K562 (cell line): ENCODE data around the gene PLAC1. TPM values are rescaled to one million over a fixed set of nuclear protein-coding genes. Genes with fewer than 3 reads are reported as not detected.

Source experiments
- ATAC-seq: fragments of 200-7000 bp; cut with Tn5 transposase; 3 replicates; pipeline ENCODE4 v1.9.1; 2020; ENCODE audit warnings: moderate library complexity
- BruUV-seq: library from RNA; stranded (reverse); fragments of 400-500 nt; replicated peaks from 2 replicates; lab custom pipeline; 2021; lab: Mats Ljungman, UMichigan
- CTCF ChIA-PET: fragments of 300-600 bp; formaldehyde crosslinking; extraction: SDS; loops from one replicate; lab custom pipeline; 2021; ENCODE audit warnings: low intra/inter-chr PET ratio; lab: Yijun Ruan, JAX
- POLR2A ChIA-PET: fragments of 300-600, 350-650 bp; sonication (Branson Sonifier 250); formaldehyde crosslinking; extraction: SDS; loops from one replicate; lab custom pipeline; 2021; ENCODE audit warnings: antibody characterized with exemption, inconsistent platforms; lab: Yijun Ruan, JAX
- DNase-seq, 4 experiments: peaks; one replicate each; pipeline versions ENCODE4 v3.0.0 to v3.0.0-alpha.2; 2011 to 2018; ENCODE audit warnings: low spot score in 3 of 4, mixed read lengths in 3 of 4; ENCODE audit errors: extremely low read depth in 1 of 4
- FAIRE-seq: peaks from 2 replicates; lab custom pipeline; 2011; peaks lifted over from hg19 to GRCh38; lab: Jason Lieb, UNC
- H2AFZ ChIP-seq: 2 replicates; pipeline ENCODE4 v1.6.0; 2011; ENCODE audit warnings: low read depth, low read length, control low read depth, inconsistent platforms
- H3K27ac ChIP-seq: fragments of 200-600 bp; 3 replicates; pipeline ENCODE4 v1.8.0; 2011; ENCODE audit warnings: low read depth, mild to moderate bottlenecking, control low read depth, inconsistent platforms, low read length, moderate library complexity, mixed read lengths; ENCODE audit errors: extremely low read depth
- H3K27me3 ChIP-seq, 2 experiments: fragments of 300-600 bp in 1 of 2; 2 replicates in 1 of 2; 3 replicates in 1 of 2; pipeline versions ENCODE4 v1.6.0 to v1.8.0; 2011; ENCODE audit warnings: inconsistent platforms in 2 of 2, low read length in 2 of 2, mild to moderate bottlenecking in 1 of 2, mixed read lengths in 1 of 2, moderate library complexity in 1 of 2; ENCODE audit not compliant: control insufficient read depth in 2 of 2, insufficient read depth in 2 of 2
- H3K36me3 ChIP-seq: fragments of 300-600 bp; 3 replicates; pipeline ENCODE4 v1.8.0; 2011; ENCODE audit warnings: mild to moderate bottlenecking, low read length, inconsistent platforms; ENCODE audit not compliant: control insufficient read depth, insufficient read depth
- H3K4me1 ChIP-seq, 2 experiments: fragments of 200-600 bp in 1 of 2; replicated peaks in 1 of 2; 2 replicates in 1 of 2; 3 replicates in 1 of 2; pipeline versions ENCODE4 v1.5.1 to v1.8.0; 2011; ENCODE audit warnings: inconsistent platforms in 2 of 2, low read length in 2 of 2, mild to moderate bottlenecking in 1 of 2, mixed read lengths in 1 of 2, moderate library complexity in 1 of 2; ENCODE audit not compliant: control insufficient read depth in 2 of 2, insufficient read depth in 2 of 2
- H3K4me2 ChIP-seq: 2 replicates; pipeline ENCODE4 v1.6.1; 2011; ENCODE audit warnings: low read length, control low read depth, inconsistent platforms, mixed read lengths; ENCODE audit not compliant: insufficient read depth
- H3K4me3 ChIP-seq: fragments of 200-600 bp; sonication (generic), shearing (Covaris generic); 2 replicates; pipeline ENCODE4 v1.5.1; 2016; ENCODE audit warnings: control low read depth, inconsistent platforms
- H3K79me2 ChIP-seq: fragments of 200-600 bp; 3 replicates; pipeline ENCODE4 v1.8.0; 2011; ENCODE audit warnings: low read length, inconsistent platforms; ENCODE audit not compliant: control insufficient read depth, insufficient read depth
- H3K9ac ChIP-seq, 2 experiments: 2 replicates each; pipeline versions ENCODE4 v1.6.0 to v1.6.1; 2011; ENCODE audit warnings: low read depth in 2 of 2, low read length in 2 of 2, control low read depth in 1 of 2, inconsistent platforms in 1 of 2, mild to moderate bottlenecking in 1 of 2, mixed read lengths in 1 of 2; ENCODE audit not compliant: insufficient read depth in 1 of 2
- H3K9me1 ChIP-seq: one replicate; pipeline ENCODE4 v1.6.0; 2011; ENCODE audit warnings: inconsistent platforms, mild to moderate bottlenecking, low read length, moderate library complexity; ENCODE audit not compliant: control insufficient read depth, insufficient read depth
- H3K9me3 ChIP-seq: replicated peaks from 2 replicates; pipeline ENCODE4 v1.5.1; 2011; ENCODE audit warnings: low read depth, low read length, inconsistent platforms; ENCODE audit not compliant: control insufficient read depth, insufficient read depth
- H4K20me1 ChIP-seq: replicated peaks from 2 replicates; pipeline ENCODE4 v1.6.1; 2011; ENCODE audit warnings: low read length, inconsistent platforms, mixed read lengths; ENCODE audit not compliant: control insufficient read depth, insufficient read depth
- CBFB ChIP-seq: sonication (generic); formaldehyde crosslinking; IDR thresholded peaks from 2 replicates; pipeline ENCODE4 v1.4.0; 2020; ENCODE audit warnings: mild to moderate bottlenecking, missing genetic modification reagents
- PREB ChIP-seq: sonication (generic); formaldehyde crosslinking; IDR thresholded peaks from 2 replicates; pipeline ENCODE4 v1.8.1; 2023; ENCODE audit warnings: mild to moderate bottlenecking, missing genetic modification reagents
- ZNF318 ChIP-seq, 2 experiments: fragments of 450-650 bp; IDR thresholded peaks; 2 replicates each; pipeline ENCODE4 v1.6.1; 2016; ENCODE audit warnings: mild to moderate bottlenecking in 2 of 2, borderline replicate concordance in 1 of 2, low read depth in 1 of 2, moderate library complexity in 1 of 2
- WGBS: fragments of 100-300 bp; shearing (Covaris generic); methylation state at CpG from one replicate; pipeline ENCODE4 v1.1.6; 2016; ENCODE audit warnings: low coverage, mixed read lengths; ENCODE audit not compliant: insufficient coverage; ENCODE audit errors: missing lambda C conversion rate; 5-methylcytosine and 5-hydroxymethylcytosine counted together
- in situ Hi-C: fragments of 300-500 bp; cut with MboI; formaldehyde crosslinking; loops from 4 replicates; pipeline ENCODE4 v1.15.0; 2018; ENCODE audit warnings: inconsistent platforms, mixed read lengths
- intact Hi-C: fragments of 100-400 bp; cut with micrococcal nuclease; formaldehyde crosslinking; loops from 2 replicates; pipeline ENCODE4 v1.14.2; 2022
- polyA plus RNA-seq, 8 experiments: library from polyadenylated mRNA; depleted of rRNA in 4 of 8; stranded (reverse) in 5 of 8; unstranded in 3 of 8; fragments of >200 nt; fragmentation: Nextera tagmentation in 2 of 8; fragmentation: Illumina TruSeq in 1 of 8; extraction: Ambion mirVana in 2 of 8; extraction: Trizol in 1 of 8; gene quantifications; 2 replicates each; pipeline versions ENCODE4 v1.2.1 to v1.2.3, GENCODE V29; 2011 to 2014; ENCODE audit warnings: inconsistent platforms in 1 of 8, missing spikeins in 1 of 8
- total RNA-seq, 7 experiments: library from RNA; depleted of rRNA in 6 of 7; stranded (reverse); fragments of >200 nt in 6 of 7; fragmentation: Illumina TruSeq in 2 of 7; extraction: Trizol in 2 of 7; gene quantifications; 2 replicates each; pipeline versions ENCODE4 v1.2.1 to v1.2.3, GENCODE V29; 2011 to 2021; ENCODE audit warnings: low replicate concordance in 1 of 7

The PLAC1 gene
- total and polyA plus RNA-seq, 9 of the 15 experiments (the other 6 are each of a cell fraction or from before 2014, with no cell fraction given): 0.82 to 9.1 (median 1.7) TPM

- no peak for TF ChIP-seq ZNF318 (IDR thresholded peaks at IDR 0.05; ENCODE audit: borderline replicate concordance in 1 of 2, low read depth in 1 of 2)
These were observed 66.8 kb downstream of the PLAC1 start (continued) for GRCh38 chrX:134591502-134591901.

GRCh38 chrX:134588806-134589205 is 69.5 kb downstream of the PLAC1 start:
- 0% methylated on average over 1 of the region's 3 CpGs for WGBS
- H3K27me3 ChIP-seq: no peaks in the 10 kb centered on the region
- no peak for DNase-seq
- H2AFZ ChIP-seq: no peak overlapping the region
- no peak overlapping the region for H3K4me3 ChIP-seq
- ATAC-seq: no peak
- no peaks in the 10 kb centered on the region for H4K20me1 ChIP-seq
- CTCF ChIA-PET: no interaction called here
- no peak overlapping the region for H3K4me2 ChIP-seq
- no peak for FAIRE-seq
- intact Hi-C loops (no loop called here), in situ Hi-C loops (no loop called here)
- POLR2A ChIA-PET: interaction anchor here (1.5 kb wide), 1 partner anchor 13 kb away, joined by 3 read pairs; no protein-coding TSS in a partner anchor
- TF ChIP-seq PREB (CRISPR knock-in tag) (no peak), CBFB (no peak)
- no peak overlapping the region for H3K27ac ChIP-seq
- no peaks in the 10 kb centered on the region for H3K9me3 ChIP-seq
- H3K36me3 ChIP-seq: no peaks in the 10 kb centered on the region
- no peaks in the 10 kb centered on the region for H3K9me1 ChIP-seq
- no peak overlapping the region for H3K9ac ChIP-seq
- H3K79me2 ChIP-seq: no peaks in the 10 kb centered on the region
- H3K4me1 ChIP-seq: no peaks in the 10 kb centered on the region
- no TSS peak for BruUV-seq
